GM10266 (cell line): Measurements from ENCODE around the gene GAST.
"Not testable (repeated sequence)": the region's sequence is repeated elsewhere in the genome, so short reads cannot be mapped to it uniquely, and the experiment has no call there.

Experiments
- DNase-seq: peaks from one replicate; pipeline ENCODE4 v3.0.0; 2012; ENCODE audit errors: extremely low spot score
- TF ChIP-seq, protein P1 (sequence below): IDR thresholded peaks from 2 replicates; pipeline ENCODE4 v1.5.1; 2012; ENCODE audit warnings: mild to moderate bottlenecking, low read depth; ENCODE audit not compliant: control insufficient read depth, insufficient read depth; ENCODE audit errors: missing control alignments

GAST gene

DNA sequence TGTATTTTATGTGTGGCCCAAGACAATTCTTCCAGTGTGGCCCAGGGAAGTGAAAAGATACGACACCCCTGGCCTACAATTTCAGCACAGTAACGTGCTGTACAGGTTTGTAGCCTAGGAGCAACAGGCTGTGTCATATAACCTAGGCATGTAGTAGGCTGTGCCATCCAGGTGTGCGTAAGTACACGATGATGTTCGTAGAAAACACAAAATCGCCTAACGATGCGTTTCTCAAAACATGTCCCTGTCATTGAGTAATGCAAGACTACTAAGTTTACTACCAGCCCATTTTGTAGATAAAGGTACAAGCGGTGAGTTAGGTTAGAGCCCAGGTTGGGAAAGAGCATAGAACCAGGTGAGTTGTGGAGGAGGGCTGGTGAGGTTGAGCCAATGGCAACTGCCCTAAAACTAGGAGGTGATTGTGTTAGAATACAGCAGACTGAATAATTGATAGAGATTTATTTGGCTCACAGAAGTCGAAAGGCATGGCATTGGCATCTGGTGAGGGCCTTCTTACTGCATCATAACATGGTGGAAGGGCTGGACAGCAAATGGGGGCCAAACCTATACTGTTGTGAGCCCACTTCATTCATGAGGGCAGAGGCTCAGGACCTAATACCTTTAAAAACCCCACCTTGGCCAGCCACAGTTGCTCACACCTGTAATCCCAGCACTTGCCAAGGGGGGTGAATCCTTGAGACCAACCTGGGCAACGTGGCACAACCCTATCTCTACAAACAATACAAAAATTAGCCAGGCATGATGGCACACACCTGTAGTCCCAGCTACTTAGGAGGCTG is 19.2 kb upstream of the GAST start:
- TF ChIP-seq, protein P1, sequence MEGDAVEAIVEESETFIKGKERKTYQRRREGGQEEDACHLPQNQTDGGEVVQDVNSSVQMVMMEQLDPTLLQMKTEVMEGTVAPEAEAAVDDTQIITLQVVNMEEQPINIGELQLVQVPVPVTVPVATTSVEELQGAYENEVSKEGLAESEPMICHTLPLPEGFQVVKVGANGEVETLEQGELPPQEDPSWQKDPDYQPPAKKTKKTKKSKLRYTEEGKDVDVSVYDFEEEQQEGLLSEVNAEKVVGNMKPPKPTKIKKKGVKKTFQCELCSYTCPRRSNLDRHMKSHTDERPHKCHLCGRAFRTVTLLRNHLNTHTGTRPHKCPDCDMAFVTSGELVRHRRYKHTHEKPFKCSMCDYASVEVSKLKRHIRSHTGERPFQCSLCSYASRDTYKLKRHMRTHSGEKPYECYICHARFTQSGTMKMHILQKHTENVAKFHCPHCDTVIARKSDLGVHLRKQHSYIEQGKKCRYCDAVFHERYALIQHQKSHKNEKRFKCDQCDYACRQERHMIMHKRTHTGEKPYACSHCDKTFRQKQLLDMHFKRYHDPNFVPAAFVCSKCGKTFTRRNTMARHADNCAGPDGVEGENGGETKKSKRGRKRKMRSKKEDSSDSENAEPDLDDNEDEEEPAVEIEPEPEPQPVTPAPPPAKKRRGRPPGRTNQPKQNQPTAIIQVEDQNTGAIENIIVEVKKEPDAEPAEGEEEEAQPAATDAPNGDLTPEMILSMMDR, result no peak
- DNase-seq, result no peak

DNA sequence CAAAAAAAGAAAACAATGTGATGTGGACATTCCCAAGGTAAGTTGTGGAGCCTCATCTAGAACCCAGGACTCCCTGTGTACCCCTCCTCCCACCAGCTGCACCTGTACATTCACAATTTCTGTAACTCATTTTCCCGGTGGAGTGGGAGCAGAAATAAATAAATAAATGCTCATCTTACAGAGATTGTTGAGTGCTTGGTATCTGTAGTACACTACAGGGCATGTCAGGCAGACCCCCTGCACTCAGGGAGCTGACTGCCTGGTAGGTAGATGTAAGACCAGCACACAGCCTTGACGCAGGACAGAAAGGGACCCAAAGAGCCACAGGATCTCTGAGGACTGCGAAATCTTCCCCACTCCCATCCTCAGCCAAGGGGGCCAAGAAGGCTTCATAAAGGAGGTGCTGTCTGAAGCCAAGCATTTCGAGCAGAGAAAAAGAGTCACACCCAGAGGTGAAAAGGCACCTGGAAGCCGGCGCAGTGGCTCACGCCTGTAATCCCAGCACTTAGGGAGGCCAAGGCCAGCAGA is 16.9 kb upstream of the GAST start:
- TF ChIP-seq, protein P1, result no peak
- no peak for DNase-seq

DNA sequence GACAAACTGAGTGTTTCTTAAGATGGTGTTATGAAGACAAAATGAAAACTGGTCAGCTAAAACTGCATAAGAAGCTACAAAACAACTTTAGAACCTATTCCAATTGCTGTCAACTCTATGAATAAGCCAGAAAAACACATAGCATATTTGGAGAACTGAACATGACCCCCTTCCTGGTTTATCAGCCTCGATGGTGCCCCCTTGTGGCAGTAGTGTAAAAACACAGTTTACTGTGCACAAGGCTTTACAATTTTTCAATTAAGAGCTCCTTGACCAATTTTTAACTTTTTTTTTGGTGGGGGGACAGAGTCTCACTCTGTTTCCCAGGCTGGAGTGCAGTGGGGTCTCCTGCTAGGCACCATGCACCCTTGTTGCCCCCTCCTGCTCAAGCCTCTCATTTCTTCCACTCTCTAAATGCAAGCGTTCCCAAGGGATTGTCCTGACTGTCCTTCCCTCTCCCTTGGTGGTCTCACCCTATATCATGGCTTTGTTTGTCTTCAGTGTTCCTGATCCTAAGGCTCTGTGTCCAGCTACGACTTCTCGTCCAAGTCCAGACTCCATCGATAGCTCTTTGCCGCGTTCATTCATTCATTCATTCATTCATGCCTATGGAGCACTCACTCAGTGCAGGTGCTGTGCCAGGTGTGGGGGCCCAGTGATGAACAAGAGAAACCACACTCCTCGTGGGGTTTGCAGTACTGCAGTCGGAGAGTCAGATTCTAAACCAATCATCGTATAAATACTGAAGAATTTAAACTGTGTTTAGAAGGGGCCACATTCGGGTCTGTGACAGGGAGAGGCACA is 16.0 kb upstream of the GAST start:
- peak; percentile 74 for DNase-seq
- TF ChIP-seq, protein P1, result peak; percentile 77

DNA sequence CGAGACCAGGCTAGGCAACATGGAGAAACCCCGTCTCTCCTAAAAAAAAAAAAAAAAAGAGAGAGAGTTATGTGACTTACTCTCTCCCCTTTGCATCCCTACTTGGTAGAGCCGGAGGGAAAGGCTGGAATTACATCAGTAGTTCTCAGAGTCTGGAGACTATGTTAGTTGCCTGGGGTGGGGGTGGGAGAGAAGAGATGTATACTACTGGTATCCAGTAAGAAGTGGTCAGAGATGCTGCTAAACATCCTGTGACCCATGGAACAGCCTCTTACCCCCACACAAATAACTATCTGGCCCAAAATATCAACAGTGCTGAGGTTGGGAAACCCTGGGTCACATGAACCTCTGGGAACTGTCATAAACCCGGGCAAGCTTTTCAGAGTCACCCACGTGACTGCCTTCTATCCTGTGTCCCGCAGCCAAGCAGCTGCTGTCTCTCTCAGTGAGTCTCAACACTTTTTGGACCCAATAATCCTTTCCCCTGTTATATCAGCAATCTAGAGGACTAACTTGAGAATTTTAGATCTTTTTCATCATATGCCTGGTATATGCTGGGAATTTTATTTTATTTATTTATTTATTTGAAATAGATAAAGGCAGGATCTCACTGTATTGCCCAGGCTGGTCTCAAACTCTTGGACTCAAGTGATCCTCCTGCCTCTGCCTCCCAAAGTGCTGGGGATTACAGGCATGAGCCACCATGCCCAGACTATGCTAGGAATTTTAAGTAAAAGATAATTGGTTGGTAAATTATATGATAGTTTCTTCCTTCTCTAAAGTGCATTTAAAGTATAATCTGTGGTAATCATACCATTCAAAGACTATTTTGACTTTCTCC is 14.8 kb upstream of the GAST start:
- DNase-seq, result no peak

DNA sequence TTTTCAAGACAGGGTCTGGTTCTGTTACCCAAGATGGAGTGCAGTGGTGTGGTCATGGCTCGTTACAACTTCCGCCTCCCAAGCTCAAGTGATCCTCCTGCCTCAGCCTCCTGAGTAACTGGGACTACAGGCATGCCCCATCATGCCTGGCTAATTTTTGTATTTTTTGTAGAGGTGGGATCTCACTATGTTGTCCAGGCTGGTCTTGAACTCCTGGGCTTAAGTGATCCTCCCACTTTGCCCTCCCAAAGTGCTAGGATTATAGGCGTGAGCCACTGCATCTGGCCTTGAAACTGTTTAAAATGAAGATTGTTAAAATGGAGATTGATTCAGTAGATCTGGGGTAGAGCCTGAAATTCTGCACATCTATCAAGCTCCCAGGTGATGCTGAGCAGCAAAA is 11.3 kb upstream of the GAST start:
- DNase-seq, result not testable (repeated sequence)

More for the DNA sequence above, 14.8 kb upstream of the GAST start:
- TF ChIP-seq, protein P1, result no peak

DNA sequence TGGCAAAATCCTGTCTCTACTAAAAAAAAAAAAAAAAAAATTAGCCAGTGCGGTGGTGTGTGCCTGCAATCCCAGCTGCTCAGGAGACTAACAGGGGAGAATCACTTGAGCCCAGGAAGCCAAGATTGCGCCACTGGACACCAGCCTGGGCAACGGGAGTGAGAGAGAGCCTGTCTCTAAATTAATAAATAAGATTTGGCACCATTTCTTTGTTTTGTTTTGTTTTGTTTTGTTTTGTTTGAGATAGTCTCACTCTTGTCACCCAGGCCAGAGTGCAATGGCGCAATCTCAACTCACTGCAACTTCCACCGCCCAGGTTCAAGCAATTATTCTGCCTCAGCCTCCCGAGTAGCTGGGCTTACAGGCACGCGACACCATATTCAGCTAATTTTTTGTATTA is 9.4 kb upstream of the GAST start:
- DNase-seq, result no peak
- TF ChIP-seq, protein P1, result no peak

DNA sequence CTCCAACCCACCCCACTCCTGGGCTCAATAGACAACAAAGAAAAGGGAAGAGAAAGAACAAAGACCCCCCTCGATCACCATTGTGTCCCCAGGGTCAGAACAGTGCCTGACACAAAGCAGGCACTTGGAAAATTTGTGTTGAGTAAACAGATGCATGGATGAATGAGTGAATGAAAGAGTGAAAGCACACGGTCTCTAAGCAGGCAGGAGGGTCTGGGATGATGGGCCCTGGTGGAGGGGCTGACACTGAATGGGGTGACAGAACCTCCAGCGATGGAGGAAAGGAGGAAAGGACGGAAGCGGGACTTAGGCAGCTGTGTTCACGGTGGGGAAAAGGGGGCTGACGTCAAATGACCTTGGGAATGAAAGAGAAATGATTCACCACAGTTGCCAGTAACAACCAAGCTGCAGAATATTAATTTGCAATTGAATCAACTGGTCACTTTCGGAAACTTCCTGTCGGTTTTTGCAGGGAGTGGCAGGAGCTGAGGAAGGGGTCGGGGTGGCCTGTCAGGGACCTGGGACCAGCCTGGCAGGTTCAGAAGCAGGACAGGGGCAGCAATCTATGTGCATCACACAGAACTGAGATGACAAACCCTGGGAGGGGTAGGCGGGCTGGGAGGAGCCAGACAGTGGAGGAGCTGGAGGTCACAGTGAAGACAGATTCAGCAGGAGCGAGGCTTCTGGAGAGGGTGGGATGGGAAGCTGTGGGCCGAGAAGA is 6.7 kb upstream of the GAST start:
- TF ChIP-seq, protein P1, result no peak
- DNase-seq, result no peak
